GM19238 (cell line): ENCODE data around the gene KCNS1.

Experiments
- DNase-seq: peaks from one replicate; pipeline ENCODE4 v3.0.0; 2011; ENCODE audit warnings: low spot score; ENCODE audit not compliant: insufficient read length

The KCNS1 gene

GRCh38 chr20:45051204-45052060 lies 49.5 kb downstream of the KCNS1 start:
- no peak for DNase-seq

- DNase-seq = no peak
Measured at GRCh38 chr20:45049904-45050471, 50.9 kb downstream of the KCNS1 start.

GRCh38 chr20:45049438-45049837 lies 51.5 kb downstream of the KCNS1 start:
- no peak for DNase-seq

GRCh38 chr20:45047581-45048119 lies 53.3 kb downstream of the KCNS1 start:
- DNase-seq = no peak

- DNase-seq = no peak
Measured at GRCh38 chr20:45044601-45045000, 56.3 kb downstream of the KCNS1 start.

GRCh38 chr20:45044084-45044573 lies 56.8 kb downstream of the KCNS1 start:
- DNase-seq = no peak

- DNase-seq = no peak
Measured at GRCh38 chr20:45042978-45043377, 57.9 kb downstream of the KCNS1 start.
